HCT116 (cell line): ENCODE results near the gene GFER.

Experiments used
- ELF1 ChIP-seq: IDR thresholded peaks from 2 replicates; pipeline ENCODE4 v1.6.1; 2012; ENCODE audit warnings: low read depth, borderline replicate concordance
- EZH2 ChIP-seq: fragments of 200-600 bp; sonication (generic); IDR thresholded peaks from 2 replicates; pipeline ENCODE4 v1.6.1; 2017; ENCODE audit warnings: antibody characterized with exemption, mixed run types
- EZH2phosphoT487 ChIP-seq: fragments of 200-600 bp; IDR thresholded peaks from 2 replicates; pipeline ENCODE4 v1.6.1; 2018; ENCODE audit warnings: antibody characterized with exemption, borderline replicate concordance
- POLR2A ChIP-seq: IDR thresholded peaks from 2 replicates; pipeline ENCODE4 v1.7.0; 2011; ENCODE audit warnings: borderline replicate concordance; ENCODE audit not compliant: insufficient read depth, insufficient read length; ENCODE audit errors: extremely low read depth
- SRF ChIP-seq: IDR thresholded peaks from 2 replicates; pipeline ENCODE4 v1.6.1; 2012; ENCODE audit warnings: low read depth
- YY1 ChIP-seq: IDR thresholded peaks from 2 replicates; pipeline ENCODE4 v1.6.1; 2011; ENCODE audit warnings: low read length, low read depth, moderate library complexity, mild to moderate bottlenecking; ENCODE audit not compliant: insufficient replicate concordance; ENCODE audit errors: extremely low read depth
- ZBTB33 ChIP-seq: IDR thresholded peaks from 2 replicates; pipeline ENCODE4 v1.6.1; 2011; ENCODE audit warnings: mild to moderate bottlenecking, low read length, moderate library complexity; ENCODE audit not compliant: insufficient replicate concordance; ENCODE audit errors: extremely low read depth
- TF ChIP-seq, protein P1 (sequence below), 3 experiments: fragments of 200-600 bp in 1 of 3; sonication (generic) in 1 of 3; IDR thresholded peaks in 2 of 3; conservative IDR thresholded peaks in 1 of 3; 2 replicates each; pipeline ENCODE4 v1.5.1; 2012 to 2017; ENCODE audit warnings: low read depth in 2 of 3, low read length in 2 of 3, antibody characterized with exemption in 1 of 3, borderline replicate concordance in 1 of 3, control low read depth in 1 of 3, mild to moderate bottlenecking in 1 of 3, mixed read lengths in 1 of 3, mixed run types in 1 of 3, moderate library complexity in 1 of 3; ENCODE audit not compliant: insufficient read depth in 1 of 3
- TF ChIP-seq, protein P2 (sequence below): IDR thresholded peaks from 2 replicates; pipeline ENCODE4 v1.6.1; 2012

GRCh38 chr16:1958715-1959268 lies 25.2 kb upstream of the GFER start:
- no peak for TF ChIP-seq YY1
- TF ChIP-seq EZH2phosphoT487 = no peak
- TF ChIP-seq EZH2 = no peak
- TF ChIP-seq, protein P1, sequence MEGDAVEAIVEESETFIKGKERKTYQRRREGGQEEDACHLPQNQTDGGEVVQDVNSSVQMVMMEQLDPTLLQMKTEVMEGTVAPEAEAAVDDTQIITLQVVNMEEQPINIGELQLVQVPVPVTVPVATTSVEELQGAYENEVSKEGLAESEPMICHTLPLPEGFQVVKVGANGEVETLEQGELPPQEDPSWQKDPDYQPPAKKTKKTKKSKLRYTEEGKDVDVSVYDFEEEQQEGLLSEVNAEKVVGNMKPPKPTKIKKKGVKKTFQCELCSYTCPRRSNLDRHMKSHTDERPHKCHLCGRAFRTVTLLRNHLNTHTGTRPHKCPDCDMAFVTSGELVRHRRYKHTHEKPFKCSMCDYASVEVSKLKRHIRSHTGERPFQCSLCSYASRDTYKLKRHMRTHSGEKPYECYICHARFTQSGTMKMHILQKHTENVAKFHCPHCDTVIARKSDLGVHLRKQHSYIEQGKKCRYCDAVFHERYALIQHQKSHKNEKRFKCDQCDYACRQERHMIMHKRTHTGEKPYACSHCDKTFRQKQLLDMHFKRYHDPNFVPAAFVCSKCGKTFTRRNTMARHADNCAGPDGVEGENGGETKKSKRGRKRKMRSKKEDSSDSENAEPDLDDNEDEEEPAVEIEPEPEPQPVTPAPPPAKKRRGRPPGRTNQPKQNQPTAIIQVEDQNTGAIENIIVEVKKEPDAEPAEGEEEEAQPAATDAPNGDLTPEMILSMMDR (IDR thresholded peaks at IDR 0.05 in 2 of 3, conservative IDR thresholded peaks at IDR 0.05 in 1 of 3; ENCODE audit: borderline replicate concordance in 1 of 3, insufficient read depth in 1 of 3, low read depth in 2 of 3, low read length in 2 of 3) = no peak
- no peak for TF ChIP-seq POLR2A
- TF ChIP-seq, protein P2, sequence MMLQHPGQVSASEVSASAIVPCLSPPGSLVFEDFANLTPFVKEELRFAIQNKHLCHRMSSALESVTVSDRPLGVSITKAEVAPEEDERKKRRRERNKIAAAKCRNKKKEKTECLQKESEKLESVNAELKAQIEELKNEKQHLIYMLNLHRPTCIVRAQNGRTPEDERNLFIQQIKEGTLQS = no peak
- no peak for TF ChIP-seq ZBTB33
- TF ChIP-seq ELF1 = no peak
- TF ChIP-seq SRF = no peak
